Right renal cortex interstitium (tissue), 3 donors: ENCODE measurements around the gene METTL18. TPM values are rescaled to one million over a fixed set of nuclear protein-coding genes. Genes with fewer than 3 reads are reported as not detected.
A peak's percentile ranks its signal among the peaks of the same experiment; 100 is the strongest.
"Not testable (repeated sequence)": the region's sequence is repeated elsewhere in the genome, so short reads cannot be mapped to it uniquely, and the experiment has no call there.

ENCODE experiments used
- DNase-seq, 3 donors: peaks; one replicate each; pipeline ENCODE4 v3.0.0-alpha.2; 2013; ENCODE audit warnings: low read depth in 3 of 3, low spot score in 2 of 3
- polyA plus RNA-seq, 3 donors: library from polyadenylated mRNA; unstranded; fragments of 120-200 nt; gene quantifications; one replicate each; pipeline ENCODE4 v1.2.1, GENCODE V29; 2013; ENCODE audit not compliant: insufficient read length in 3 of 3

Gene METTL18
- polyA plus RNA-seq, result 10 to 100 TPM; 18.3 to 21.3 (median 18.9) TPM

DNA sequence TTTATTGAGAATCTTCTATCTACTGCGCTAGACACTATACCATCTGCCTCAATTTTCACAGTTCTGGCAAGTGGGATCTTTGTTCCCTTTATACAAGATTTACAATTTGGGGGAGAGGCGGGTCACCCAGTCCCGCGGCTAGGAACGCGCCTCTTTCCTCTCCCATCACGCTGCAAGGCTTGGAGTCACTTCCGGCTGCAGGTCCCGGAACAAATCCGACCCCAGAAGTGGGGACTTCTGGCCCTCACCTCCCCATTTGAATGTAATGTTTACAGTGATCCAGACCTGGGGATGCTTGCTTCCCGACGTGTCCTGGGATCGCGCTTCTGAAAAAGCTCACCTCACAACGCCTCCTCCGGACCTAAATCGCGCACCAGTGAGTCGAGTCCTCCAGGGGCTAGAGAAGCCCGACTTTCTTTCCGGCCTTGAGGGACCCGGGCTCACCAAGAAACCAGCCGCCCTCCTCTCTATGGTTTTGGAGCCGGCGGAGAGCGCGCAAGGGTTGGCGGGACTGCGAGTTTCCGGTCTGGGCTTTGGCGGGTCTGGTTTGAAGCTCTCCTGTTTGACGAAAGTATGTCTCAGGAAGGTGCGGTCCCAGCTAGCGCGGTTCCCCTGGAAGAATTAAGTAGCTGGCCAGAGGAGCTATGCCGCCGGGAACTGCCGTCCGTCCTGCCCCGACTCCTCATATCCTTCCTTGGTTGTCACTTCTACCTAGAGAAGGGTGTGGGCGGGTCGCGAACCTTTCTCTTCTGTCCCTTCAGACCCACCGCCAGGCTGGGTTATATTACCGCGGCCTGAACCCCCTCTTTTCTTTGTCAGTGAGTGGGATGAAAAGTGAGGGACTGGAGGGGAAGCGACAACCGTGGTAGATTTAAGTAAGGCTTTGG is at the start of gene METTL18:
METTL18 (minus strand) TSS at position 378 of the 887 bp plus-strand sequence. CDS start 1,212 bp downstream, outside the sequence.
- DNase-seq, result peak; percentile 91 to 94 (median 92)

DNA sequence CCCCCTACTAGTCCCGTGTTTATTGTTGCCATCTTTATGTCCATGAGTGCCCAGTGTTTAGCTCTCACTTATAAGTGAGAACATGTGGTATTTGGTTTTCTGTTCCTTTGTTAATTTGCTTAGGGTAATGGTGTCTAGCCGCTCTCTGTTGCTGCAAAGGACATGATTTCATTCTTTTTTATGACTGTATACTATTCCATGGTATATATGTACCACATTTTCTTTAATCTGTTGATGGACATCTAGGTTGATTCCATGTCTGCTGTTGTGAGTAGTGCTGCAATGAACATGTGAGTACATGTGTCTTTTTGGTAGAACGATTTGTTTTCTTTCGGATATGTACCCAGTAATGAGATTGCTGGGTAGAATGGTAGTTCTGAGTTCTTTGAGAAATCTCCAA is 44.2 kb upstream of the METTL18 start:
- no peak for DNase-seq

- no peak for DNase-seq
Measured at GRCh38 chr1:169836198-169836597, 41.5 kb upstream of the METTL18 start.

- DNase-seq, result no peak
Measured at GRCh38 chr1:169835647-169836046, 40.9 kb upstream of the METTL18 start.

GRCh38 chr1:169834869-169835268 is 40.2 kb upstream of the METTL18 start:
- no peak for DNase-seq

DNA sequence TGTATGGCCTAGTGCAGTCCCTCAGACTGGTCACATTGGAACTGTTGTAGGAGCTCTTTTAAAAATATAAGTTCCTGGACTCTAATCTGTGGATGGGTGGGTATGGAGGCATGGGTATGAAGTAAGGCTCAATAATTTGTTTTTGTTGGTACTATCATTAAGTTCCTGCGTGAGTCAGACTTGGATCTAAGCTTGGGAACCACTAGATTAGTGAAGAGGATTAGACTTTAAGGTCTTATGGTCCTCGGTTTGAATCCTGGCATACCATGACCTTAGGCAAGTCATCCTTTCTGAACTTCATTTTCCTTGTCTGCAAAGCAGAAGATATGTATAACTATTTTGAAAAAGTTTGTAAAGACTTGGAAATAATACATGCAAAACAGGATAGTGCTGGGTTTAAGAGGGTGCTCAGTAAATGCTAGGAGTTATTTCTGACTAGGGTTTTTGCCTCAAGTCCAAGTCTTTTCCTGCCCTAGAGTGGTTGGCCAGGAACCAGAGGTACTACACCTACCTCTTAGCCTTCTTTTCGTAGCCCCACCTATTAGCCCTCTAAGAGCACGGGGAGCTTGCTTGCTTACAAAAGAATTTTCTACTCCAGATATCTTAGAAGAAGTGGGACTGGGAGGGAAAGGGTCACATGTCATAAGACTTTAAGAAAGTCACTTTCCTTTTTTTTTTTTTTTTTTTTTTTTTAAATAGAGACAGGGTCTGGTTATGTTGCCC is 38.6 kb upstream of the METTL18 start:
- no peak for DNase-seq

DNA sequence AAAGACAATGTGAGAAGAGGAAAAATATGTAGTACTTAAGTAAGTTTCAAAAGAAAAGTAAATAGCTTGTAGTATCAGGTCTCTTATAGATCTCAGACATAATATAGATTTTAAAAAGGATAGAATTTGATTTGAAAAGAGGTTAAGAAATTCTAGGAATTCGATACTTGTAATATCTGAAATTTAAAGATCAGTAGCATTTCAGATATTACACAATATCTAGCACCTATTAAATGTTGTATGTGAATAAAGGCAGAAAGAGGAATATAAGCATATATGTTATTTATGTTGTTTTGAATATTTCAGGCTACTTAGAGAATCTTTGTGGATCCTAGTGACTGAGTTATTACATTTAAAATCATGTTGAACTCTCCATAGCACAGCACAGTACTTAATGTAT is 35.0 kb upstream of the METTL18 start:
- DNase-seq, result no peak

- DNase-seq, result no peak
Measured at GRCh38 chr1:169824153-169824552, 29.4 kb upstream of the METTL18 start.

- DNase-seq, result no peak
Measured at GRCh38 chr1:169821500-169821899, 26.8 kb upstream of the METTL18 start.

- DNase-seq, result no peak
Measured at GRCh38 chr1:169816617-169817016, 21.9 kb upstream of the METTL18 start.

- DNase-seq, result no peak
Measured at GRCh38 chr1:169814265-169814664, 19.6 kb upstream of the METTL18 start.

DNA sequence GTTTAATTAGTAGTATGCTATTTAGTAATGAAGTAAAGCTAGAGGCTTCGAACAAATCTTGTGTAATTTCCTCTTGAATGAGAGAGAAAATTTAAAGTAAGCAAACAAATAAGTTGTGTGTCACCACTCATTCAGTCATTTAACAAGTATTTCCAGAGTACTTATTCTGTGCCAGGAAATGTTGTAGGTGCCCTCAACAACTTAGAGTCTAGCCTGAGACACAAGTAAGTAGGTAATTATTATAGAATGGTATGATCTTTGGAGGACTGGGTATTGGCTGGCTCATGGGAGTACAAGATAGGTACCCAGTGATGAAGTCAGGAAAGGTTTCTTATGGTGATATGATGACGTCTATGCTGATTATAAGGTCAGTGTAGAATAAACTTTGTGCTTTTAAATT is 17.4 kb upstream of the METTL18 start:
- no peak for DNase-seq

- not testable (repeated sequence) for DNase-seq
Measured at GRCh38 chr1:169811418-169812035, 16.8 kb upstream of the METTL18 start.

DNA sequence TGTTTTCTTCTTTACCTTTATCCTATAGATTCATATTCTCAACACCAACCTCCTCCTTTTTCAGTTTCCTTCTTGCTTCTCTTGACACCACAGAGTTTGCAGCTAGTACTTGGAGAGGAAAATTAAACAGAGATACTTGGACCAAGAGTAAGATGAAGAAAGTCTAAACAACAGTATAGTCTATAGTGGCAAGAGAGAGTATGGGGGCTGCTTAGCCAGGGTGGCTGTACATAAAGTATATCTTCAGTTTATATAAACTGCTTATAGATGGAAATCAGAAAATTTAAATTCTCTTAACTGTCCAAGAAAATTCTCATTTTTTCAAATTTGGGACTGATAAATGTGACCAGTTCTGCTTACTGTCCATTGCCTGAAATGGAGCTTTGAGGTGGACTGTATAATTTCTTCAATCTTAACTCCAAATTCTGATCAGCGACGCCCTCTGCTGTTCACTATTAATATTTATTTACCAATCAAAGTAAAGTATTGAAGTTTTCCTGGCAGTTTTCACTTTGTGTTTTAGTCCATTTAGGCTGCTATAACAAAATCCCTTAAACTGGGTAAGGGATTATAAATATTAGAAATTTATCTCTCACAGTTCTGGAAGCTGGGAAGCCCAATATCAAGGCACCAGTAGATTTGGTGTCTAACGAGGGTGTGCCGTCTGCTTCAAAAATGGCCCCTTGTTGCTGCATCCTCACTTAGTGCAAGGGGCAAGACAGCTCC is 14.8 kb upstream of the METTL18 start:
- no peak for DNase-seq

DNA sequence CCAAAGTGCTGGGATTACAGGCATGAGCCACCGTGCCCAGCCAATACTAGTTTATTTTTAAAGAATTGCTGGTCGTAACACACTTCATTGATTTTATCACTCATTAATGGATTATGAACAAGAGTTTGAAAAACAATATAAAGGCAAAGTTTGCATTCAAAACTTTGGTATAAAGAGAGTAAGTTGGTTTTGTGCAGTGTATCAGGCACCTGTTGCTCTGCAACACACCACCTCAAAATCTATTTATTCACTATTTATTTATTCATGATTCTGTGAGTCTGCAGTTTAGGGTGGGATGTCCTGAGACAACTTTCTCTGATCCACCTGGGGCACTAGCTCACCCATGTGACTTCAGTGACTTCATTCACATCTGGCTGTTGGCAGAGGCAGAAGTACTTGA is 10.2 kb upstream of the METTL18 start:
- DNase-seq, result no peak

GRCh38 chr1:169802888-169803287 is 8.2 kb upstream of the METTL18 start:
- DNase-seq, result no peak

- DNase-seq, result no peak
Measured at GRCh38 chr1:169797281-169797680, 2.6 kb upstream of the METTL18 start.

DNA sequence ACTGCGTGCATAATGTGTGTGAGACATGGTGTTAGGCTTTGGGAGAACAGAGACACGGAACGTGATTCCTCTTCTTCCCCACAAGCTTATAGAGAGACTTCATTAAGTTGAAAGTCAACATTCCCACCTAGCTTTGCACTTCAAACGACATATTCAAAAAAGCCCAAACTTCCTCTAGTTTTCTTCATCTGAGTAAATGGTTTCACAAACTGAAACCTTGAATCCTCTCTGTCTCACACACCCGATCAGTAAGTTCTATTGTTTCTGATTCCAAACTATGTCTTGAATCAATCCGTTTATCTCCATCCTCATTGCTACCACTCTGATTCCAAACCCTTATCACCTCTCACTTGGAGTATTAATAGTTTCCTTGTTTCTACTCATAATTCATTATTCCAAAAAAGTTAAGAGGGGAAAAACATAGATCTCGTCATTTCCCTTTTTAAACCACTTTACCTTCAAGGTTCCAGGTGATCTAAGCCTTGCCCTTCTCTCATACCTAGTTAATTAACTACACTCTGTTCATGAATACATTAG is 1.6 kb upstream of the METTL18 start:
- no peak for DNase-seq

DNA sequence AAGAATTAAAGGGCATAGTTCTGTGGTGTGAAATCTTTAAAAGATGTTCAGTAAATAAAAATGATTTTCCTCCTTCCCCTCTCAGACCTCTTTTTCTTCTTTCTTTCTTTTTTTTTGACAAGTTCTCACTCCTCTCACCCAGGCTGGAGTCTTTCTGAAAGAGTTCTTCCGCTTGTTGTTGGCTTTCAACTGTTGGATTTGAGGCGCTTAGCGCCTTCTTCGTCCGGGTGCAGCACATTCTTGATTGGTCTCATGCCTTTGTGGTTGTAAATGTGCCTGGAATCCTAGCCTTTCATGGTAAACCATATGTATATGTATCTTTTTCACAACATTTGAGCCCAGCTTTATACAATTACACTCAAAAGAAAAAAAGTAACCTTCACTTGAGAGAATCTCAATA is 980 bp upstream of the METTL18 start:
- no peak for DNase-seq

DNA sequence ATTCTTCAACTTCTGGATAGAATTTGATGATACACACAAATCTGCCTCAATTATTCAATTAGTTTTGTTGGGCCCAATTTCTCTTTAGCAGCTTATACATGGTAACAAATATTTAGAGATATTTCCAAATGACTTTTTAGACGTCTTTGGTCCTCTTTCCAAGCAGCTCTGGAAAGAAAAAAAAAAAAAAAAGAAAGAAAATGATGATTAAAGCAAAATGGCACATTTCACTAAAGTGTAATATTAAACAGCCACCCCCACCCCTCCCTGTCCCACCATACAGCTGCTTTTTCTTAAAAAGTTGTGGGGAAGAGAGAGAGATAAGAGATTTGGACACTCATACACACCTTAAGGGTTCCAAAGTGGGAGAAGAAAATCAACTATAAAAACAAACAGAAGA is 977 bp downstream of the METTL18 start:
- no peak for DNase-seq
